GM12878 (cell line): ENCODE measurements around the gene OR10H4. TPM values are rescaled to one million over a fixed set of nuclear protein-coding genes. Genes with fewer than 3 reads are reported as not detected.

ENCODE experiments used
- ATAC-seq: fragments of 200-7000 bp; cut with Tn5 transposase; 3 replicates; pipeline ENCODE4 v1.9.1; 2020; ENCODE audit warnings: mild to moderate bottlenecking, moderate library complexity
- BruUV-seq: library from RNA; stranded (reverse); fragments of 400-500 nt; replicated peaks from 2 replicates; lab custom pipeline; 2021; lab: Mats Ljungman, UMichigan
- CTCF ChIA-PET: fragments of 300-600 bp; sonication (Branson Sonifier 250); formaldehyde crosslinking; extraction: SDS; loops from one replicate; lab custom pipeline; 2021; ENCODE audit warnings: inconsistent platforms; lab: Yijun Ruan, JAX
- POLR2A ChIA-PET: fragments of 350-600 bp; formaldehyde crosslinking; extraction: SDS; loops from one replicate; lab custom pipeline; 2021; ENCODE audit warnings: inconsistent platforms; lab: Charles Lee
- RAD21 ChIA-PET: fragments of 300-600 bp; sonication (Branson Sonifier 250); formaldehyde crosslinking; loops from one replicate; lab custom pipeline; 2023; ENCODE audit warnings: antibody characterized with exemption; ENCODE audit not compliant: unreplicated experiment; lab: Charles Lee
- SMC1A ChIA-PET: fragments of 300-600 bp; sonication (Branson Sonifier 250); formaldehyde crosslinking; loops from one replicate; lab custom pipeline; 2023; ENCODE audit not compliant: unreplicated experiment, uncharacterized antibody; lab: Charles Lee
- DNase-seq: peaks from one replicate; pipeline ENCODE4 v3.0.0-alpha.2; 2011; ENCODE audit warnings: low read depth, low spot score
- FAIRE-seq: peaks from 3 replicates; lab custom pipeline; 2011; peaks lifted over from hg19 to GRCh38; lab: Jason Lieb, UNC
- H2AFZ ChIP-seq: 2 replicates; pipeline ENCODE4 v1.6.0; 2011; ENCODE audit warnings: low read depth, low read length, control low read depth; ENCODE audit not compliant: control insufficient read depth
- H3K27ac ChIP-seq: 2 replicates; pipeline ENCODE4 v1.5.1; 2011; ENCODE audit warnings: control low read depth; ENCODE audit not compliant: control insufficient read depth, insufficient read depth
- H3K27me3 ChIP-seq, 2 experiments: replicated peaks in 1 of 2; 2 replicates each; pipeline versions ENCODE4 v1.6.0 to v1.6.1; 2011; ENCODE audit warnings: low read length in 1 of 2; ENCODE audit not compliant: control insufficient read depth in 2 of 2, insufficient read depth in 2 of 2
- H3K36me3 ChIP-seq, 2 experiments: 2 replicates each; pipeline ENCODE4 v1.5.1; 2011; ENCODE audit warnings: low read length in 1 of 2; ENCODE audit not compliant: control insufficient read depth in 2 of 2, insufficient read depth in 2 of 2
- H3K4me1 ChIP-seq: 2 replicates; pipeline ENCODE4 v1.6.1; 2011; ENCODE audit warnings: mild to moderate bottlenecking, low read length, moderate library complexity, mixed read lengths; ENCODE audit not compliant: control insufficient read depth, insufficient read depth
- H3K4me2 ChIP-seq: 2 replicates; pipeline ENCODE4 v1.6.0; 2011; ENCODE audit warnings: control low read depth; ENCODE audit not compliant: control insufficient read depth, insufficient read depth
- H3K4me3 ChIP-seq: fragments of 200-600 bp; sonication (generic); 2 replicates; pipeline ENCODE4 v1.5.1; 2016
- H3K79me2 ChIP-seq: 2 replicates; pipeline ENCODE4 v1.6.0; 2011; ENCODE audit warnings: low read length; ENCODE audit not compliant: control insufficient read depth, insufficient read depth
- H3K9ac ChIP-seq: 2 replicates; pipeline ENCODE4 v1.8.0; 2011; ENCODE audit warnings: low read length, control low read depth, mixed read lengths; ENCODE audit not compliant: control insufficient read depth, insufficient read depth
- H3K9me3 ChIP-seq: replicated peaks from 3 replicates; pipeline ENCODE4 v1.5.1; 2011; ENCODE audit warnings: mild to moderate bottlenecking, low read length; ENCODE audit not compliant: control insufficient read depth, insufficient read depth
- H4K20me1 ChIP-seq: 2 replicates; pipeline ENCODE4 v1.6.0; 2011; ENCODE audit not compliant: control insufficient read depth, insufficient read depth
- BHLHE40 ChIP-seq, 2 experiments: fragments of 450-650 bp in 1 of 2; IDR thresholded peaks; 2 replicates each; pipeline ENCODE4 v1.6.1; 2011 to 2017; ENCODE audit warnings: low read depth in 2 of 2, borderline replicate concordance in 1 of 2, improper control_type of control experiment in 1 of 2, low read length in 1 of 2, mild to moderate bottlenecking in 1 of 2
- CBX3 ChIP-seq: fragments of 200-600 bp; sonication (generic); IDR thresholded peaks from 2 replicates; pipeline ENCODE4 v1.6.1; 2016; ENCODE audit warnings: low read depth, borderline replicate concordance
- CBX5 ChIP-seq: sonication (generic); IDR thresholded peaks from 2 replicates; pipeline ENCODE4 v1.6.1; 2016; ENCODE audit warnings: low read depth, moderate library complexity, mild to moderate bottlenecking, inconsistent platforms
- IKZF2 ChIP-seq, 2 experiments: fragments of 450-650 bp; IDR thresholded peaks; 2 replicates each; pipeline ENCODE4 v1.6.1; 2017; ENCODE audit warnings: mild to moderate bottlenecking in 2 of 2, moderate library complexity in 2 of 2
- MEF2A ChIP-seq: IDR thresholded peaks from 2 replicates; pipeline ENCODE4 v1.6.1; 2011; ENCODE audit warnings: low read depth, mild to moderate bottlenecking, low read length, moderate library complexity; ENCODE audit not compliant: insufficient read depth
- NFYA ChIP-seq: IDR thresholded peaks from 2 replicates; pipeline ENCODE4 v1.6.1; 2011; ENCODE audit warnings: low read depth, mild to moderate bottlenecking, low read length, improper control_type of control experiment, borderline replicate concordance
- RUNX3 ChIP-seq: IDR thresholded peaks from 2 replicates; pipeline ENCODE4 v1.6.1; 2012; ENCODE audit warnings: low read length, inconsistent platforms
- SIN3A ChIP-seq: IDR thresholded peaks from 2 replicates; pipeline ENCODE4 v1.6.1; 2012; ENCODE audit warnings: low read depth, low read length, improper control_type of control experiment
- SREBF2 ChIP-seq: IDR thresholded peaks from 2 replicates; pipeline ENCODE4 v1.6.1; 2012; ENCODE audit warnings: mild to moderate bottlenecking, low read length
- YBX1 ChIP-seq: fragments of 450-650 bp; IDR thresholded peaks from 2 replicates; pipeline ENCODE4 v1.6.1; 2016; ENCODE audit warnings: antibody characterized with exemption
- YY1 ChIP-seq: IDR thresholded peaks from 2 replicates; pipeline ENCODE4 v1.6.1; 2011; ENCODE audit warnings: low read depth, mild to moderate bottlenecking, low read length
- ZBED1 ChIP-seq: IDR thresholded peaks from 2 replicates; pipeline ENCODE4 v1.6.1; 2016; ENCODE audit warnings: borderline replicate concordance
- ZNF217 ChIP-seq: fragments of 450-650 bp; IDR thresholded peaks from 2 replicates; pipeline ENCODE4 v1.6.1; 2017; ENCODE audit warnings: antibody characterized with exemption, mild to moderate bottlenecking
- ZNF384 ChIP-seq: IDR thresholded peaks from 2 replicates; pipeline ENCODE4 v1.6.1; 2012; ENCODE audit warnings: low read depth, mild to moderate bottlenecking, low read length, improper control_type of control experiment, borderline replicate concordance
- WGBS: methylation state at CpG from one replicate; pipeline ENCODE4 v1.1.6; 2016; ENCODE audit warnings: low lambda C conversion rate; ENCODE audit not compliant: insufficient replicate concordance, insufficient coverage; ENCODE audit errors: missing lambda C conversion rate; 5-methylcytosine and 5-hydroxymethylcytosine counted together
- in situ Hi-C: fragments of 300-500 bp; cut with MboI; formaldehyde crosslinking; loops from 9 replicates; pipeline ENCODE4 v1.14.3; 2018; ENCODE audit warnings: mixed read lengths
- intact Hi-C: fragments of 100-400 bp; cut with micrococcal nuclease; formaldehyde crosslinking; loops from one replicate; pipeline ENCODE4 v1.14.2; 2022; ENCODE audit not compliant: unreplicated experiment
- polyA plus RNA-seq, 11 experiments: library from polyadenylated mRNA; depleted of rRNA in 4 of 11; unstranded in 6 of 11; stranded (reverse) in 5 of 11; fragments of >200 nt; fragmentation: Nextera tagmentation in 4 of 11; fragmentation: Illumina TruSeq in 1 of 11; extraction: Ambion mirVana in 4 of 11; extraction: Trizol in 1 of 11; gene quantifications; 1 replicate in 1 of 11; 2 replicates in 10 of 11; pipeline versions ENCODE4 v1.2.1 to v1.2.3, GENCODE V29; 2011 to 2016; ENCODE audit warnings: inconsistent platforms in 2 of 11, missing spikeins in 2 of 11, low read depth in 1 of 11
- total RNA-seq, 4 experiments: library from RNA; depleted of rRNA in 3 of 4; stranded (reverse); fragments of >200 nt in 3 of 4; fragmentation: Illumina TruSeq in 1 of 4; extraction: Trizol in 1 of 4; gene quantifications; 2 replicates each; pipeline versions ENCODE4 v1.2.1 to v1.2.3, GENCODE V29; 2013 to 2021
- TF ChIP-seq, protein P1 (sequence below): IDR thresholded peaks from 2 replicates; pipeline ENCODE4 v1.6.1; 2011; ENCODE audit warnings: borderline replicate concordance, low read depth, mild to moderate bottlenecking, moderate library complexity, mixed read lengths, low read length; ENCODE audit not compliant: insufficient read depth; ENCODE audit errors: extremely low read length
- TF ChIP-seq, protein P2 (sequence below): fragments of 450-650 bp; IDR thresholded peaks from 2 replicates; pipeline ENCODE4 v1.6.1; 2017; ENCODE audit warnings: mild to moderate bottlenecking, moderate library complexity

OR10H4 gene
- total and polyA plus RNA-seq, 10 of the 15 experiments (the other 5 are each of a cell fraction or from before 2014, with no cell fraction given): not detected

DNA sequence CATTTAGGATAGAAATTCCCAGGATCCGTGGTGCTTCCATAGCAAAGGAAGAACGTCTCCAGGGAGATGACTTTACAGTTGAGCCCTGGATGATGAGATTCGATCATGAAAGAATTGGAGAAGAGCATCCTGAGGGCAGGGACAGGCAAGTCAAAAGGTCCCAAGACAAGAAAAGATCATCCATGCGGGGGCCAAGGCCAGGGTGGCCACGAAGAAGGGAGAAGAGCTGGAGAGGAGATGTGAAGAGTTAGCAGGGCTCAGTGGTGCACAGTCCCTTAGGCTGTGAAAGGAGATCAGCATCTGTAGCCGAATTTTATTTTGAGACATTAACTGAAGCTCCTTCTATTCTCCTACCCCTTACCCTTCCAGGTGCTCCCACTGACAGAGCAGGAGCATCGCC lies 28.9 kb downstream of the OR10H4 start:
- DNase-seq (no peak), FAIRE-seq (no peak), ATAC-seq (no peak)
- POLR2A ChIA-PET: no interaction called here
- TF ChIP-seq ZNF384 (no peak), IKZF2 (IDR thresholded peaks at IDR 0.05) (no peak), YY1 (no peak), RUNX3 (no peak)
- TF ChIP-seq, protein P1, sequence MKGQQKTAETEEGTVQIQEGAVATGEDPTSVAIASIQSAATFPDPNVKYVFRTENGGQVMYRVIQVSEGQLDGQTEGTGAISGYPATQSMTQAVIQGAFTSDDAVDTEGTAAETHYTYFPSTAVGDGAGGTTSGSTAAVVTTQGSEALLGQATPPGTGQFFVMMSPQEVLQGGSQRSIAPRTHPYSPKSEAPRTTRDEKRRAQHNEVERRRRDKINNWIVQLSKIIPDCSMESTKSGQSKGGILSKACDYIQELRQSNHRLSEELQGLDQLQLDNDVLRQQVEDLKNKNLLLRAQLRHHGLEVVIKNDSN: no peak
- WGBS: 14% methylated on average over 7 of the region's 7 CpGs
- no TSS peak for BruUV-seq
- Histone ChIP-seq H4K20me1 (no peaks in the 10 kb centered on the region), H3K4me2 (no peak overlapping the region), H3K36me3 (no peaks in the 10 kb centered on the region), H2AFZ (no peak overlapping the region), H3K4me1 (no peaks in the 10 kb centered on the region), H3K9ac (no peak overlapping the region), H3K9me3 (no peaks in the 10 kb centered on the region; the same call in 1 of the 3 replicates), H3K27me3 (no peaks in the 10 kb centered on the region), H3K4me3 (no peak overlapping the region), H3K79me2 (no peaks in the 10 kb centered on the region), H3K27ac (no peak overlapping the region)
- intact Hi-C loops: no loop called here
- SMC1A ChIA-PET: no interaction called here
- RAD21 ChIA-PET: no interaction called here
- in situ Hi-C loops: no loop called here
- CTCF ChIA-PET: no interaction called here

DNA sequence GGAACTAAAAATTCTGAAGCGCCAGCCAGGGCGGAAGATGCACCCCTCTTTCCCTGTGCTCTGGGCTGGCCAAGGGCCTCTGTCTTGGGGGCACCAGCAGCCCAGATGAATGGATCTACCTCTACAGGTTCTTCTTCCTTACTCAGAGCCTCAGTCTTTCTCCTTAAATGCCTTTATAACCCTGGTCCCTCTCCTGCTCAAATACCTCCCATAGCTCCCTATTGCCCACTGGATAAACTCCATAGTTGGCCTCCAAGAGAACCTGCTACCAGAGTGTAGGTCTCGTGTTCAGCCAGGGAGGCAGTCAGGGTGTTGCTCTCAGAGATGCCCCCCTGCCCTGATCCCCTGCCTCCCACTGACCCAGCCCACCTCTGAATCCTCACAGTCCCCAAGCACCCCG lies 30.5 kb downstream of the OR10H4 start:
- H4K20me1 ChIP-seq: no peaks in the 10 kb centered on the region
- no peak overlapping the region for H3K4me2 ChIP-seq
- BruUV-seq: no TSS peak
- WGBS: 56% methylated on average over 4 of the region's 4 CpGs
- no peaks in the 10 kb centered on the region for H3K36me3 ChIP-seq
- H3K4me1 ChIP-seq: no peaks in the 10 kb centered on the region
- H2AFZ ChIP-seq: no peak overlapping the region
- no peaks in the 10 kb centered on the region; the same call in 1 of the 3 replicates for H3K9me3 ChIP-seq
- intact Hi-C loops: no loop called here
- DNase-seq: no peak
- no peak overlapping the region for H3K4me3 ChIP-seq
- H3K9ac ChIP-seq: no peak overlapping the region
- FAIRE-seq: no peak
- H3K27me3 ChIP-seq: no peaks in the 10 kb centered on the region
- no peaks in the 10 kb centered on the region for H3K79me2 ChIP-seq
- POLR2A ChIA-PET: no interaction called here
- RAD21 ChIA-PET: no interaction called here
- no peak overlapping the region for H3K27ac ChIP-seq
- SMC1A ChIA-PET: no interaction called here
- in situ Hi-C loops: no loop called here
- CTCF ChIA-PET: no interaction called here
- ATAC-seq: no peak
- TF ChIP-seq CBX3 (no peak), CBX5 (no peak), SIN3A (no peak), ZBED1 (no peak), MEF2A (no peak), NFYA (no peak), ZNF217 (no peak), BHLHE40 (IDR thresholded peaks at IDR 0.05; ENCODE audit: borderline replicate concordance in 1 of 2, low read depth in 2 of 2, low read length in 1 of 2) (no peak), SREBF2 (no peak), YBX1 (no peak)
- TF ChIP-seq, protein P2, sequence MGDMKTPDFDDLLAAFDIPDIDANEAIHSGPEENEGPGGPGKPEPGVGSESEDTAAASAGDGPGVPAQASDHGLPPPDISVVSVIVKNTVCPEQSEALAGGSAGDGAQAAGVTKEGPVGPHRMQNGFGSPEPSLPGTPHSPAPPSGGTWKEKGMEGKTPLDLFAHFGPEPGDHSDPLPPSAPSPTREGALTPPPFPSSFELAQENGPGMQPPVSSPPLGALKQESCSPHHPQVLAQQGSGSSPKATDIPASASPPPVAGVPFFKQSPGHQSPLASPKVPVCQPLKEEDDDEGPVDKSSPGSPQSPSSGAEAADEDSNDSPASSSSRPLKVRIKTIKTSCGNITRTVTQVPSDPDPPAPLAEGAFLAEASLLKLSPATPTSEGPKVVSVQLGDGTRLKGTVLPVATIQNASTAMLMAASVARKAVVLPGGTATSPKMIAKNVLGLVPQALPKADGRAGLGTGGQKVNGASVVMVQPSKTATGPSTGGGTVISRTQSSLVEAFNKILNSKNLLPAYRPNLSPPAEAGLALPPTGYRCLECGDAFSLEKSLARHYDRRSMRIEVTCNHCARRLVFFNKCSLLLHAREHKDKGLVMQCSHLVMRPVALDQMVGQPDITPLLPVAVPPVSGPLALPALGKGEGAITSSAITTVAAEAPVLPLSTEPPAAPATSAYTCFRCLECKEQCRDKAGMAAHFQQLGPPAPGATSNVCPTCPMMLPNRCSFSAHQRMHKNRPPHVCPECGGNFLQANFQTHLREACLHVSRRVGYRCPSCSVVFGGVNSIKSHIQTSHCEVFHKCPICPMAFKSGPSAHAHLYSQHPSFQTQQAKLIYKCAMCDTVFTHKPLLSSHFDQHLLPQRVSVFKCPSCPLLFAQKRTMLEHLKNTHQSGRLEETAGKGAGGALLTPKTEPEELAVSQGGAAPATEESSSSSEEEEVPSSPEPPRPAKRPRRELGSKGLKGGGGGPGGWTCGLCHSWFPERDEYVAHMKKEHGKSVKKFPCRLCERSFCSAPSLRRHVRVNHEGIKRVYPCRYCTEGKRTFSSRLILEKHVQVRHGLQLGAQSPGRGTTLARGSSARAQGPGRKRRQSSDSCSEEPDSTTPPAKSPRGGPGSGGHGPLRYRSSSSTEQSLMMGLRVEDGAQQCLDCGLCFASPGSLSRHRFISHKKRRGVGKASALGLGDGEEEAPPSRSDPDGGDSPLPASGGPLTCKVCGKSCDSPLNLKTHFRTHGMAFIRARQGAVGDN: no peak
